IMR-90 (cell line): ENCODE results near the gene PPL. TPM values are rescaled to one million over a fixed set of nuclear protein-coding genes. Genes with fewer than 3 reads are reported as not detected.

Source experiments
- ATAC-seq: fragments of 200-7000 bp; cut with Tn5 transposase; 2 replicates; pipeline ENCODE4 v1.9.1; 2020; ENCODE audit warnings: low read depth, mild to moderate bottlenecking, moderate library complexity
- BruUV-seq: library from RNA; stranded (reverse); fragments of 400-500 nt; replicated peaks from 2 replicates; lab custom pipeline; 2021; lab: Mats Ljungman, UMichigan
- CTCF ChIA-PET: fragments of 300-600 bp; formaldehyde crosslinking; extraction: SDS; loops from one replicate; lab custom pipeline; 2021; ENCODE audit warnings: antibody characterized with exemption; lab: Yijun Ruan, JAX
- POLR2A ChIA-PET: fragments of 300-600 bp; sonication (Branson Sonifier 250); formaldehyde crosslinking; loops from one replicate; lab custom pipeline; 2022; ENCODE audit warnings: antibody characterized with exemption; ENCODE audit not compliant: unreplicated experiment; lab: Charles Lee
- DNase-seq: peaks from one replicate; pipeline ENCODE4 v3.0.0; 2013
- H2AFZ ChIP-seq: replicated peaks from 2 replicates; pipeline ENCODE3; 2013; ENCODE audit warnings: low read length, mild to moderate bottlenecking; ENCODE audit not compliant: poor library complexity
- H2AK5ac ChIP-seq: 2 replicates; pipeline ENCODE4 v1.6.1; 2013; ENCODE audit warnings: low read depth, low read length, inconsistent platforms
- H2AK9ac ChIP-seq: replicated peaks from 2 replicates; pipeline ENCODE3; 2013; ENCODE audit warnings: mild to moderate bottlenecking, low read depth, low read length, moderate library complexity; ENCODE audit not compliant: poor library complexity
- H2BK120ac ChIP-seq: 2 replicates; pipeline ENCODE4 v1.6.1; 2013; ENCODE audit warnings: low read depth, low read length, inconsistent platforms
- H2BK15ac ChIP-seq: 3 replicates; pipeline ENCODE4 v1.6.1; 2013; ENCODE audit warnings: low read depth, low read length, inconsistent platforms
- H2BK20ac ChIP-seq: 2 replicates; pipeline ENCODE4 v1.6.1; 2013; ENCODE audit warnings: low read depth, mild to moderate bottlenecking, inconsistent platforms, low read length, moderate library complexity
- H2BK5ac ChIP-seq: 2 replicates; pipeline ENCODE4 v1.6.1; 2013; ENCODE audit warnings: mild to moderate bottlenecking, low read depth, low read length, inconsistent platforms; ENCODE audit not compliant: poor library complexity, severe bottlenecking
- H3K14ac ChIP-seq: replicated peaks from 2 replicates; pipeline ENCODE4 v1.6.1; 2013; ENCODE audit warnings: low read depth, low read length, inconsistent platforms
- H3K18ac ChIP-seq: 2 replicates; pipeline ENCODE4 v1.6.1; 2013; ENCODE audit warnings: low read depth, low read length, control low read depth
- H3K23ac ChIP-seq: 2 replicates; pipeline ENCODE4 v1.6.1; 2013; ENCODE audit warnings: low read depth, low read length, inconsistent platforms
- H3K27ac ChIP-seq: 2 replicates; pipeline ENCODE4 v1.5.1; 2013; ENCODE audit warnings: mild to moderate bottlenecking, control low read depth, low read length; ENCODE audit not compliant: insufficient read depth
- H3K27me3 ChIP-seq: 2 replicates; pipeline ENCODE4 v1.6.1; 2013; ENCODE audit warnings: low read length; ENCODE audit not compliant: control insufficient read depth, insufficient read depth
- H3K36me3 ChIP-seq: 2 replicates; pipeline ENCODE4 v1.6.1; 2013; ENCODE audit warnings: low read length, mixed read lengths; ENCODE audit not compliant: control insufficient read depth, insufficient read depth
- H3K4ac ChIP-seq: 2 replicates; pipeline ENCODE4 v1.6.1; 2013; ENCODE audit warnings: low read depth, low read length, inconsistent platforms
- H3K4me1 ChIP-seq: 2 replicates; pipeline ENCODE4 v1.6.1; 2013; ENCODE audit warnings: low read length, mixed read lengths; ENCODE audit not compliant: control insufficient read depth, insufficient read depth
- H3K4me2 ChIP-seq: 2 replicates; pipeline ENCODE4 v1.6.1; 2013; ENCODE audit warnings: low read depth, mild to moderate bottlenecking, control low read depth, low read length, moderate library complexity
- H3K4me3 ChIP-seq: 2 replicates; pipeline ENCODE4 v1.5.1; 2013; ENCODE audit warnings: low read depth, mild to moderate bottlenecking, control low read depth, low read length, moderate library complexity; ENCODE audit not compliant: insufficient read depth
- H3K56ac ChIP-seq: 2 replicates; pipeline ENCODE4 v1.6.1; 2013; ENCODE audit warnings: low read length, inconsistent platforms; ENCODE audit not compliant: insufficient read depth; ENCODE audit errors: extremely low read depth
- H3K79me1 ChIP-seq, 2 experiments: 2 replicates each; pipeline ENCODE4 v1.6.1; 2013; ENCODE audit warnings: low read length in 2 of 2, inconsistent platforms in 1 of 2, low read depth in 1 of 2
- H3K9ac ChIP-seq: 2 replicates; pipeline ENCODE4 v1.6.1; 2013; ENCODE audit warnings: low read depth, low read length, control low read depth
- H3K9me1 ChIP-seq: 2 replicates; pipeline ENCODE4 v1.6.1; 2013; ENCODE audit warnings: low read length, inconsistent platforms; ENCODE audit not compliant: insufficient read depth
- H3K9me3 ChIP-seq: 2 replicates; pipeline ENCODE4 v1.6.1; 2013; ENCODE audit warnings: low read length; ENCODE audit not compliant: control insufficient read depth, insufficient read depth
- H4K20me1 ChIP-seq: 2 replicates; pipeline ENCODE4 v1.6.1; 2013; ENCODE audit warnings: low read length, inconsistent platforms; ENCODE audit not compliant: insufficient read depth
- H4K5ac ChIP-seq: 2 replicates; pipeline ENCODE4 v1.6.1; 2013; ENCODE audit warnings: mild to moderate bottlenecking, low read depth, low read length, control low read depth
- H4K8ac ChIP-seq, 2 experiments: 2 replicates each; pipeline ENCODE4 v1.6.1; 2013; ENCODE audit warnings: low read depth in 2 of 2, low read length in 2 of 2, control low read depth in 1 of 2, inconsistent platforms in 1 of 2
- H4K91ac ChIP-seq: 2 replicates; pipeline ENCODE4 v1.6.1; 2013; ENCODE audit warnings: low read depth, low read length, inconsistent platforms; ENCODE audit not compliant: insufficient read depth
- BHLHE40 ChIP-seq: fragments of 150-350 bp; IDR thresholded peaks from 2 replicates; pipeline ENCODE4 v1.6.1; 2016; ENCODE audit warnings: mild to moderate bottlenecking, low read depth, low read length
- CEBPB ChIP-seq: IDR thresholded peaks from 2 replicates; pipeline ENCODE4 v1.6.1; 2012; ENCODE audit warnings: low read depth, low read length, improper control_type of control experiment
- CTCF ChIP-seq: conservative IDR thresholded peaks from 2 replicates; pipeline ENCODE4 v1.5.1; 2012; ENCODE audit warnings: mild to moderate bottlenecking, low read depth, low read length, improper control_type of control experiment
- ELK1 ChIP-seq: fragments of 150-350 bp; IDR thresholded peaks from 2 replicates; pipeline ENCODE4 v1.6.1; 2016; ENCODE audit warnings: low read depth, mild to moderate bottlenecking, low read length, moderate library complexity, borderline replicate concordance
- MAFK ChIP-seq: IDR thresholded peaks from 2 replicates; pipeline ENCODE4 v1.6.1; 2012; ENCODE audit warnings: low read depth, low read length, improper control_type of control experiment
- MXI1 ChIP-seq: IDR thresholded peaks from 2 replicates; pipeline ENCODE4 v1.6.1; 2012; ENCODE audit warnings: low read depth, mild to moderate bottlenecking, low read length, moderate library complexity, borderline replicate concordance
- POLR2A ChIP-seq: IDR thresholded peaks from 2 replicates; pipeline ENCODE4 v1.6.1; 2012; ENCODE audit warnings: mild to moderate bottlenecking, low read depth, low read length
- RAD21 ChIP-seq: IDR thresholded peaks from 2 replicates; pipeline ENCODE4 v1.6.1; 2012; ENCODE audit warnings: low read length, improper control_type of control experiment
- RCOR1 ChIP-seq: IDR thresholded peaks from 2 replicates; pipeline ENCODE4 v1.6.1; 2012; ENCODE audit warnings: mild to moderate bottlenecking, low read length, improper control_type of control experiment; ENCODE audit not compliant: insufficient replicate concordance
- USF2 ChIP-seq: fragments of 150-350 bp; IDR thresholded peaks from 2 replicates; pipeline ENCODE4 v1.6.1; 2017; ENCODE audit warnings: mild to moderate bottlenecking, antibody characterized with exemption, low read length, low read depth
- WGBS, 2 experiments: methylation state at CpG; one replicate each; pipeline versions ENCODE4 v1.1.5 to v1.1.7; 2013; ENCODE audit warnings: missing lambda C conversion rate in 2 of 2; ENCODE audit not compliant: insufficient read length in 1 of 2; ENCODE audit errors: extremely low coverage in 2 of 2; 5-methylcytosine and 5-hydroxymethylcytosine counted together
- dilution Hi-C: fragments of 300-500 bp; cut with HindIII; formaldehyde crosslinking; loops from one replicate; pipeline ENCODE4 v1.14.3; 2018; ENCODE audit warnings: low sequenced_read_pairs; ENCODE audit not compliant: unreplicated experiment
- in situ Hi-C: fragments of 300-500 bp; cut with MboI; formaldehyde crosslinking; loops from 3 replicates; pipeline ENCODE4 v1.14.3; 2019; ENCODE audit warnings: low sequenced_read_pairs, inconsistent platforms, mixed read lengths
- intact Hi-C: fragments of 100-400 bp; cut with micrococcal nuclease; formaldehyde crosslinking; loops from 2 replicates; pipeline ENCODE4 v1.10.0; 2022
- polyA plus RNA-seq, 3 experiments: library from polyadenylated mRNA; depleted of rRNA; stranded (reverse); fragments of >200 nt; gene quantifications; 2 replicates each; pipeline ENCODE4 v1.2.3, GENCODE V29; 2012; ENCODE audit warnings: low replicate concordance in 1 of 3
- total RNA-seq: library from RNA; depleted of rRNA; stranded (reverse); fragments of >200 nt; gene quantifications from 2 replicates; pipeline ENCODE4 v1.2.3, GENCODE V29; 2012

The PPL gene
- total and polyA plus RNA-seq, 2 of the 4 experiments (the other 2 are of a cell fraction) = 0.34 to 0.36 TPM

DNA sequence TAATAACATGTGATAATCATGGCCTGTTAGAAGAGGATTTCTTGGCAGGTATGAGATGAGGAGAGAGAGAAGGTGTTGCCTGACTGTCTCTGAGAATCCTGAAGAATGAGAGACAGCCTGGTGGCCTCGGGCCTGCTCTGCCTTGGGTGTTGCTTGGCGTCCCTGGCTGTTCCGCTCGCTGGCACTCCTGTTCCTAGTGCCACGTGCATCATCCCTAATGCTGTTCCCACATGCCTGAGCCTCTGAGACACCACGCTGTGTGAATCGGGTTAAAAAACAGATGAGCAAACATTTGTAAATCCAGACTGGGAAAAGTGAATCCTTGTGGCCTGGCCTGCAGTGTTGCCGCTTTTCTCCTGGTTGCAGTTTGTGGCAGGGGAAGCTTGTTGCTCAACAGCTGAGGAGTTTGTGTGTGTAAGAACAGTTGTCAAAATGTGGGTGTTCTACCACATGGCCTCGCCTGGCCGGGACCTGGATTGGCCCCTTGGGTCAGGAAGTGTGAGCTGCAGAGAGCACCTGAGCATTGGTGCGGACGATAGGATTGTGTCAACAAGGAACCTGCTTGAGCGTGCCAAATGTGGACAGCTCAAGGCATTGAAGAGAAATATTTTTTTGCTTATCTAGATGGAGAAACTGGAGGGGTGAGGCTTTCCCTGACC, 67.7 kb downstream of the PPL start:
- CTCF ChIA-PET = interaction anchor here (0.6 kb wide), 1 partner anchor 553 kb away, joined by 4 read pairs; no protein-coding TSS in a partner anchor

More for the DNA sequence above, 67.7 kb downstream of the PPL start:
- no peak for TF ChIP-seq ELK1
- TF ChIP-seq USF2 = no peak
- TF ChIP-seq CEBPB = no peak
- TF ChIP-seq MXI1 = no peak
- no peak for TF ChIP-seq MAFK
- no peak for TF ChIP-seq RCOR1
- TF ChIP-seq BHLHE40 = no peak
- TF ChIP-seq POLR2A = no peak
- no peak for TF ChIP-seq CTCF
- no peak for TF ChIP-seq RAD21
- Histone ChIP-seq H3K4me3 (no peak overlapping the region), H3K9me3 (no peaks in the 10 kb centered on the region), H3K14ac (no peak overlapping the region), H2AFZ (no peak overlapping the region), H3K4me2 (no peak overlapping the region), H3K23ac (no peak overlapping the region), H4K5ac (no peak overlapping the region), H3K4ac (no peak overlapping the region), H4K91ac (no peak overlapping the region), H3K18ac (no peak overlapping the region), H3K79me1 (peaks cover 21 to 65% of the 10 kb centered on the region in 2 experiments), H3K9ac (no peak overlapping the region), H3K4me1 (no peaks in the 10 kb centered on the region), H4K8ac (no peak overlapping the region), H2BK15ac (no peak overlapping the region), H2AK5ac (no peak overlapping the region), H3K56ac (no peak overlapping the region), H3K27ac (no peak overlapping the region), H4K20me1 (peaks cover 45% of the 10 kb centered on the region), H2AK9ac (no peak overlapping the region), H3K9me1 (0 out of 2 replicates have a peak, but pooled peaks cover 2% of the 10 kb centered on the region), H2BK5ac (no peak overlapping the region), H2BK20ac (no peak overlapping the region), H3K36me3 (peaks cover 52% of the 10 kb centered on the region), H3K27me3 (no peaks in the 10 kb centered on the region), H2BK120ac (no peak overlapping the region)
- in situ Hi-C loops = no loop called here
- WGBS, 2 experiments = 83% methylated on average over 4 of the region's 13 CpGs; no CpG with 5 or more reads in 1 of the 2 experiments
- DNase-seq = no peak
- BruUV-seq = no TSS peak
- dilution Hi-C loops = no loop called here
- ATAC-seq = no peak
- intact Hi-C loops = no loop called here
- POLR2A ChIA-PET = no interaction called here
